ENCODE results near the gene TP53INP2. TPM values are rescaled to one million over a fixed set of nuclear protein-coding genes. Genes with fewer than 3 reads are reported as not detected.

The TP53INP2 gene
- total and polyA plus RNA-seq, 9 of the 15 experiments (the other 6 are each of a cell fraction or from before 2014, with no cell fraction given) = 0.43 to 5.0 (median 1.3) TPM

DNA sequence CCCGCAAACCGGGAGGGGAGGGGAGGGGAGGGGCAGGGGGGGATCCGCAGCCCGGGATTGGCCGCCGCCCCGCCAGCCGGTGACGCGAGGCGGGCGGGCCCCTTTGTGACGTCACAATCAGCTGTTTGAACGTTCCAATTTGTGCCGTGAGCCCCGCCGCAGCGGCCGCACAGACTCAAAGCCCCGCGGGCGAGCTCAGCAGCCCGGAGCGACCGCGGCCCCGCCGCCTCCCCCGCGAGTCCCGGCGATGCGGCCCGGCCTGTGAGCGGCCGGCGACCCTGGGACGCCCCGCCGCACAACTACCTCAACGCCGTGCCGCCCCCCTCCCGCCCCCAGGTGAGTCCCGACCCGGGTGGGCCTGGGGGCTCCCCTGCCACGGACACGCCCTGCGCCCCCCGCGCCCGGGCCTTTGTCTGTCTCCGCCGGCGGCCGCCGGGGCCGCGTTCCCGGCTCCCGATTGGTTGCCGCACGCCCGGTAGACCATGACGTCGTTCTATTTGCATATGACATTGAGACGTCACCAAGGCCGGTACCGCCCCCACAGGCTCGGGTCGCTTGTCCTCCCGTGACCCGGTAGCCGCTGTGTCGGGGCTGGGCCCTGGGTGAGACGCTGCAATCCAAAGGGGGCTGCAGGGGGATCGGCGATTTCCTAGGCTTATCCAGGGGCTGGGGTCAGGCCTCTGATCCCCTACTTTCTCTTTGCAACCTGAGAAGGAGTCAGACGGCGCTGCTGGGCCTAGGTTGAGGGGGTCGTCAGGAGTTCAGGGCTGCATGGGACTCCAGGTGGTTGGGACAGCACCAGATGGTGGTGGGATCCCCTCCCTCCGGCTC is at the start of gene TP53INP2 (continued):
- TF ChIP-seq, protein P1, sequence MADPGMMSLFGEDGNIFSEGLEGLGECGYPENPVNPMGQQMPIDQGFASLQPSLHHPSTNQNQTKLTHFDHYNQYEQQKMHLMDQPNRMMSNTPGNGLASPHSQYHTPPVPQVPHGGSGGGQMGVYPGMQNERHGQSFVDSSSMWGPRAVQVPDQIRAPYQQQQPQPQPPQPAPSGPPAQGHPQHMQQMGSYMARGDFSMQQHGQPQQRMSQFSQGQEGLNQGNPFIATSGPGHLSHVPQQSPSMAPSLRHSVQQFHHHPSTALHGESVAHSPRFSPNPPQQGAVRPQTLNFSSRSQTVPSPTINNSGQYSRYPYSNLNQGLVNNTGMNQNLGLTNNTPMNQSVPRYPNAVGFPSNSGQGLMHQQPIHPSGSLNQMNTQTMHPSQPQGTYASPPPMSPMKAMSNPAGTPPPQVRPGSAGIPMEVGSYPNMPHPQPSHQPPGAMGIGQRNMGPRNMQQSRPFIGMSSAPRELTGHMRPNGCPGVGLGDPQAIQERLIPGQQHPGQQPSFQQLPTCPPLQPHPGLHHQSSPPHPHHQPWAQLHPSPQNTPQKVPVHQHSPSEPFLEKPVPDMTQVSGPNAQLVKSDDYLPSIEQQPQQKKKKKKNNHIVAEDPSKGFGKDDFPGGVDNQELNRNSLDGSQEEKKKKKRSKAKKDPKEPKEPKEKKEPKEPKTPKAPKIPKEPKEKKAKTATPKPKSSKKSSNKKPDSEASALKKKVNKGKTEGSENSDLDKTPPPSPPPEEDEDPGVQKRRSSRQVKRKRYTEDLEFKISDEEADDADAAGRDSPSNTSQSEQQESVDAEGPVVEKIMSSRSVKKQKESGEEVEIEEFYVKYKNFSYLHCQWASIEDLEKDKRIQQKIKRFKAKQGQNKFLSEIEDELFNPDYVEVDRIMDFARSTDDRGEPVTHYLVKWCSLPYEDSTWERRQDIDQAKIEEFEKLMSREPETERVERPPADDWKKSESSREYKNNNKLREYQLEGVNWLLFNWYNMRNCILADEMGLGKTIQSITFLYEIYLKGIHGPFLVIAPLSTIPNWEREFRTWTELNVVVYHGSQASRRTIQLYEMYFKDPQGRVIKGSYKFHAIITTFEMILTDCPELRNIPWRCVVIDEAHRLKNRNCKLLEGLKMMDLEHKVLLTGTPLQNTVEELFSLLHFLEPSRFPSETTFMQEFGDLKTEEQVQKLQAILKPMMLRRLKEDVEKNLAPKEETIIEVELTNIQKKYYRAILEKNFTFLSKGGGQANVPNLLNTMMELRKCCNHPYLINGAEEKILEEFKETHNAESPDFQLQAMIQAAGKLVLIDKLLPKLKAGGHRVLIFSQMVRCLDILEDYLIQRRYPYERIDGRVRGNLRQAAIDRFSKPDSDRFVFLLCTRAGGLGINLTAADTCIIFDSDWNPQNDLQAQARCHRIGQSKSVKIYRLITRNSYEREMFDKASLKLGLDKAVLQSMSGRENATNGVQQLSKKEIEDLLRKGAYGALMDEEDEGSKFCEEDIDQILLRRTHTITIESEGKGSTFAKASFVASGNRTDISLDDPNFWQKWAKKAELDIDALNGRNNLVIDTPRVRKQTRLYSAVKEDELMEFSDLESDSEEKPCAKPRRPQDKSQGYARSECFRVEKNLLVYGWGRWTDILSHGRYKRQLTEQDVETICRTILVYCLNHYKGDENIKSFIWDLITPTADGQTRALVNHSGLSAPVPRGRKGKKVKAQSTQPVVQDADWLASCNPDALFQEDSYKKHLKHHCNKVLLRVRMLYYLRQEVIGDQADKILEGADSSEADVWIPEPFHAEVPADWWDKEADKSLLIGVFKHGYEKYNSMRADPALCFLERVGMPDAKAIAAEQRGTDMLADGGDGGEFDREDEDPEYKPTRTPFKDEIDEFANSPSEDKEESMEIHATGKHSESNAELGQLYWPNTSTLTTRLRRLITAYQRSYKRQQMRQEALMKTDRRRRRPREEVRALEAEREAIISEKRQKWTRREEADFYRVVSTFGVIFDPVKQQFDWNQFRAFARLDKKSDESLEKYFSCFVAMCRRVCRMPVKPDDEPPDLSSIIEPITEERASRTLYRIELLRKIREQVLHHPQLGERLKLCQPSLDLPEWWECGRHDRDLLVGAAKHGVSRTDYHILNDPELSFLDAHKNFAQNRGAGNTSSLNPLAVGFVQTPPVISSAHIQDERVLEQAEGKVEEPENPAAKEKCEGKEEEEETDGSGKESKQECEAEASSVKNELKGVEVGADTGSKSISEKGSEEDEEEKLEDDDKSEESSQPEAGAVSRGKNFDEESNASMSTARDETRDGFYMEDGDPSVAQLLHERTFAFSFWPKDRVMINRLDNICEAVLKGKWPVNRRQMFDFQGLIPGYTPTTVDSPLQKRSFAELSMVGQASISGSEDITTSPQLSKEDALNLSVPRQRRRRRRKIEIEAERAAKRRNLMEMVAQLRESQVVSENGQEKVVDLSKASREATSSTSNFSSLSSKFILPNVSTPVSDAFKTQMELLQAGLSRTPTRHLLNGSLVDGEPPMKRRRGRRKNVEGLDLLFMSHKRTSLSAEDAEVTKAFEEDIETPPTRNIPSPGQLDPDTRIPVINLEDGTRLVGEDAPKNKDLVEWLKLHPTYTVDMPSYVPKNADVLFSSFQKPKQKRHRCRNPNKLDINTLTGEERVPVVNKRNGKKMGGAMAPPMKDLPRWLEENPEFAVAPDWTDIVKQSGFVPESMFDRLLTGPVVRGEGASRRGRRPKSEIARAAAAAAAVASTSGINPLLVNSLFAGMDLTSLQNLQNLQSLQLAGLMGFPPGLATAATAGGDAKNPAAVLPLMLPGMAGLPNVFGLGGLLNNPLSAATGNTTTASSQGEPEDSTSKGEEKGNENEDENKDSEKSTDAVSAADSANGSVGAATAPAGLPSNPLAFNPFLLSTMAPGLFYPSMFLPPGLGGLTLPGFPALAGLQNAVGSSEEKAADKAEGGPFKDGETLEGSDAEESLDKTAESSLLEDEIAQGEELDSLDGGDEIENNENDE (IDR thresholded peaks at IDR 0.05; ENCODE audit: low read depth, low read length) = no peak
- TF ChIP-seq CTBP1 (IDR thresholded peaks at IDR 0.05; ENCODE audit: borderline replicate concordance) (0 out of 2 replicates have a peak, but pooled peaks have one; percentile 34), NUFIP1 (IDR thresholded peaks at IDR 0.05; ENCODE audit: partially characterized antibody) (peak; percentile 52), IRF1 (CRISPR knock-in tag; IDR thresholded peaks at IDR 0.05; ENCODE audit: borderline replicate concordance) (no peak), SMARCC2 (IDR thresholded peaks at IDR 0.05; ENCODE audit: low read depth) (no peak), ELF1 (tag; IDR thresholded peaks at IDR 0.05) (no peak), ZNF77 (CRISPR knock-in tag; IDR thresholded peaks at IDR 0.05) (no peak), ZNF584 (CRISPR knock-in tag; IDR thresholded peaks at IDR 0.05; ENCODE audit: low read depth) (0 out of 2 replicates have a peak, but pooled peaks have one; percentile 66), CBX5 (IDR thresholded peaks at IDR 0.05; ENCODE audit: borderline replicate concordance, low read depth) (no peak), HNRNPLL (IDR thresholded peaks at IDR 0.05; ENCODE audit: low read depth, low read length, poor library complexity, severe bottlenecking) (no peak), CAMTA2 (CRISPR knock-in tag; conservative IDR thresholded peaks at IDR 0.05) (no peak), KLF16 (IDR thresholded peaks at IDR 0.05) (no peak), TRIM24 (IDR thresholded peaks at IDR 0.05) (no peak)
- TF ChIP-seq, protein P2, sequence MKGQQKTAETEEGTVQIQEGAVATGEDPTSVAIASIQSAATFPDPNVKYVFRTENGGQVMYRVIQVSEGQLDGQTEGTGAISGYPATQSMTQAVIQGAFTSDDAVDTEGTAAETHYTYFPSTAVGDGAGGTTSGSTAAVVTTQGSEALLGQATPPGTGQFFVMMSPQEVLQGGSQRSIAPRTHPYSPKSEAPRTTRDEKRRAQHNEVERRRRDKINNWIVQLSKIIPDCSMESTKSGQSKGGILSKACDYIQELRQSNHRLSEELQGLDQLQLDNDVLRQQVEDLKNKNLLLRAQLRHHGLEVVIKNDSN (CRISPR knock-in tag; IDR thresholded peaks at IDR 0.05) = no peak
